ENCODE data around the gene NR3C2.

Gene NR3C2

GRCh38 chr4:148266921-148267320 is 175.3 kb downstream of the NR3C2 start:
- Histone ChIP-seq H3K79me2 (ENCODE audit: control insufficient read depth, insufficient read depth, low read length, poor library complexity) (no peaks in the 10 kb centered on the region), H4K8ac (ENCODE audit: low read depth, low read length) (no peak overlapping the region), H3K36me3 (ENCODE audit: control insufficient read depth in 1 of 2, insufficient read depth in 2 of 2, low read length in 2 of 2) (no peaks in the 10 kb centered on the region), H2BK120ac (ENCODE audit: insufficient read depth, low read length, poor library complexity) (no peak overlapping the region), H2BK5ac (ENCODE audit: low read depth, low read length, poor library complexity) (no peak overlapping the region), H3K4me3 (ENCODE audit: low read depth, low read length) (no peak overlapping the region), H3K4me2 (ENCODE audit: low read length) (no peak overlapping the region), H3K4ac (ENCODE audit: low read depth, low read length) (no peak overlapping the region), H3K18ac (ENCODE audit: low read length) (no peak overlapping the region), H2BK12ac (ENCODE audit: low read length) (no peak overlapping the region), H3K27me3 (ENCODE audit: insufficient read depth, low read length) (no peaks in the 10 kb centered on the region), H3K27ac (ENCODE audit: low read depth, low read length) (no peak overlapping the region), H4K91ac (ENCODE audit: low read depth, low read length) (no peak overlapping the region), H3K79me1 (ENCODE audit: low read length) (no peaks in the 10 kb centered on the region), H2AK5ac (ENCODE audit: low read length) (no peak overlapping the region), H3K9ac (ENCODE audit: low read length) (no peak overlapping the region), H3K23ac (ENCODE audit: low read length) (no peak overlapping the region), H4K12ac (ENCODE audit: low read depth, low read length) (no peak overlapping the region), H2AFZ (ENCODE audit: insufficient read depth, low read length, poor library complexity) (no peak overlapping the region), H3K14ac (ENCODE audit: low read length) (no peak overlapping the region), H3K4me1 (ENCODE audit: control insufficient read depth in 1 of 2, insufficient read depth in 2 of 2, low read length in 2 of 2) (peaks cover 2% of the 10 kb centered on the region in 2 experiments), H3K9me3 (ENCODE audit: insufficient read depth, low read depth, low read length) (no peaks in the 10 kb centered on the region)
- no peak for DNase-seq
- WGBS (ENCODE audit: extremely low coverage, insufficient coverage, insufficient read length) = no CpG with 5 or more reads among the region's 2 CpGs

GRCh38 chr4:148266240-148266639 is 176.0 kb downstream of the NR3C2 start:
- Histone ChIP-seq H4K8ac (ENCODE audit: low read depth, low read length) (no peak overlapping the region), H3K4me1 (ENCODE audit: control insufficient read depth in 1 of 2, insufficient read depth in 2 of 2, low read length in 2 of 2) (peaks cover 2% of the 10 kb centered on the region in 2 experiments), H2AK5ac (ENCODE audit: low read length) (no peak overlapping the region), H4K91ac (ENCODE audit: low read depth, low read length) (no peak overlapping the region), H3K36me3 (ENCODE audit: control insufficient read depth in 1 of 2, insufficient read depth in 2 of 2, low read length in 2 of 2) (no peaks in the 10 kb centered on the region), H3K79me1 (ENCODE audit: low read length) (no peaks in the 10 kb centered on the region), H3K9ac (ENCODE audit: low read length) (no peak overlapping the region), H3K4ac (ENCODE audit: low read depth, low read length) (no peak overlapping the region), H3K23ac (ENCODE audit: low read length) (no peak overlapping the region), H3K18ac (ENCODE audit: low read length) (no peak overlapping the region), H4K12ac (ENCODE audit: low read depth, low read length) (no peak overlapping the region), H3K9me3 (ENCODE audit: insufficient read depth, low read depth, low read length) (peaks cover under 1% of the 10 kb centered on the region), H2AFZ (ENCODE audit: insufficient read depth, low read length, poor library complexity) (no peak overlapping the region), H3K4me2 (ENCODE audit: low read length) (no peak overlapping the region), H2BK5ac (ENCODE audit: low read depth, low read length, poor library complexity) (no peak overlapping the region), H3K27me3 (ENCODE audit: insufficient read depth, low read length) (no peaks in the 10 kb centered on the region), H3K14ac (ENCODE audit: low read length) (no peak overlapping the region), H3K27ac (ENCODE audit: low read depth, low read length) (no peak overlapping the region), H3K4me3 (ENCODE audit: low read depth, low read length) (no peak overlapping the region), H2BK12ac (ENCODE audit: low read length) (no peak overlapping the region), H2BK120ac (ENCODE audit: insufficient read depth, low read length, poor library complexity) (no peak overlapping the region), H3K79me2 (ENCODE audit: control insufficient read depth, insufficient read depth, low read length, poor library complexity) (no peaks in the 10 kb centered on the region)
- no peak for DNase-seq
- no CpG with 5 or more reads among the region's 7 CpGs for WGBS (ENCODE audit: extremely low coverage, insufficient coverage, insufficient read length)

- H3K4me1 ChIP-seq (ENCODE audit: control insufficient read depth in 1 of 2, insufficient read depth in 2 of 2, low read length in 2 of 2) = peaks cover 2% of the 10 kb centered on the region in 2 experiments
- no peak overlapping the region for H3K9ac ChIP-seq (ENCODE audit: low read length)
- no peak overlapping the region for H3K23ac ChIP-seq (ENCODE audit: low read length)
- H3K79me2 ChIP-seq (ENCODE audit: control insufficient read depth, insufficient read depth, low read length, poor library complexity) = no peaks in the 10 kb centered on the region
- no peak overlapping the region for H2AFZ ChIP-seq (ENCODE audit: insufficient read depth, low read length, poor library complexity)
- H2AK5ac ChIP-seq (ENCODE audit: low read length) = no peak overlapping the region
- no peaks in the 10 kb centered on the region for H3K79me1 ChIP-seq (ENCODE audit: low read length)
- no peak overlapping the region for H3K27ac ChIP-seq (ENCODE audit: low read depth, low read length)
- H3K4me2 ChIP-seq (ENCODE audit: low read length) = no peak overlapping the region
- H3K27me3 ChIP-seq (ENCODE audit: insufficient read depth, low read length) = no peaks in the 10 kb centered on the region
- no CpG with 5 or more reads among the region's 5 CpGs for WGBS (ENCODE audit: extremely low coverage, insufficient coverage, insufficient read length)
- no peak overlapping the region for H3K18ac ChIP-seq (ENCODE audit: low read length)
- DNase-seq = no peak
- no peak overlapping the region for H3K4ac ChIP-seq (ENCODE audit: low read depth, low read length)
- no peak overlapping the region for H3K4me3 ChIP-seq (ENCODE audit: low read depth, low read length)
- H2BK5ac ChIP-seq (ENCODE audit: low read depth, low read length, poor library complexity) = no peak overlapping the region
- H2BK12ac ChIP-seq (ENCODE audit: low read length) = no peak overlapping the region
- peaks cover 2% of the 10 kb centered on the region for H3K9me3 ChIP-seq (ENCODE audit: insufficient read depth, low read depth, low read length)
- H4K91ac ChIP-seq (ENCODE audit: low read depth, low read length) = no peak overlapping the region
- H4K12ac ChIP-seq (ENCODE audit: low read depth, low read length) = no peak overlapping the region
- no peaks in the 10 kb centered on the region for H3K36me3 ChIP-seq (ENCODE audit: control insufficient read depth in 1 of 2, insufficient read depth in 2 of 2, low read length in 2 of 2)
- H2BK120ac ChIP-seq (ENCODE audit: insufficient read depth, low read length, poor library complexity) = no peak overlapping the region
- no peak overlapping the region for H4K8ac ChIP-seq (ENCODE audit: low read depth, low read length)
- no peak overlapping the region for H3K14ac ChIP-seq (ENCODE audit: low read length)
Measured at GRCh38 chr4:148265627-148266026, 176.6 kb downstream of the NR3C2 start.

- Histone ChIP-seq H3K79me2 (ENCODE audit: control insufficient read depth, insufficient read depth, low read length, poor library complexity) (no peaks in the 10 kb centered on the region), H3K18ac (ENCODE audit: low read length) (no peak overlapping the region), H3K4me1 (ENCODE audit: control insufficient read depth in 1 of 2, insufficient read depth in 2 of 2, low read length in 2 of 2) (no peaks in the 10 kb centered on the region), H3K9me3 (ENCODE audit: insufficient read depth, low read depth, low read length) (peaks cover 2% of the 10 kb centered on the region), H3K23ac (ENCODE audit: low read length) (no peak overlapping the region), H3K27ac (ENCODE audit: low read depth, low read length) (no peak overlapping the region), H3K14ac (ENCODE audit: low read length) (no peak overlapping the region), H2AFZ (ENCODE audit: insufficient read depth, low read length, poor library complexity) (no peak overlapping the region), H3K4me2 (ENCODE audit: low read length) (no peak overlapping the region), H2BK5ac (ENCODE audit: low read depth, low read length, poor library complexity) (no peak overlapping the region), H3K36me3 (ENCODE audit: control insufficient read depth in 1 of 2, insufficient read depth in 2 of 2, low read length in 2 of 2) (no peaks in the 10 kb centered on the region), H3K4me3 (ENCODE audit: low read depth, low read length) (no peak overlapping the region), H4K91ac (ENCODE audit: low read depth, low read length) (no peak overlapping the region), H3K9ac (ENCODE audit: low read length) (no peak overlapping the region), H2BK120ac (ENCODE audit: insufficient read depth, low read length, poor library complexity) (no peak overlapping the region), H2BK12ac (ENCODE audit: low read length) (no peak overlapping the region), H4K8ac (ENCODE audit: low read depth, low read length) (no peak overlapping the region), H3K27me3 (ENCODE audit: insufficient read depth, low read length) (no peaks in the 10 kb centered on the region), H2AK5ac (ENCODE audit: low read length) (no peak overlapping the region), H4K12ac (ENCODE audit: low read depth, low read length) (no peak overlapping the region), H3K4ac (ENCODE audit: low read depth, low read length) (no peak overlapping the region), H3K79me1 (ENCODE audit: low read length) (no peaks in the 10 kb centered on the region)
- no CpG with 5 or more reads among the region's 2 CpGs for WGBS (ENCODE audit: extremely low coverage, insufficient coverage, insufficient read length)
- DNase-seq = no peak
Measured at GRCh38 chr4:148263802-148264201, 178.4 kb downstream of the NR3C2 start.
